ENCODE data around the gene INAFM2. TPM values are rescaled to one million over a fixed set of nuclear protein-coding genes. Genes with fewer than 3 reads are reported as not detected.

Gene INAFM2
- total and polyA plus RNA-seq, 2 donors (not counting 3 experiments of a cell fraction or from before 2014, with no cell fraction given), result 10.4 to 24.1 TPM

DNA sequence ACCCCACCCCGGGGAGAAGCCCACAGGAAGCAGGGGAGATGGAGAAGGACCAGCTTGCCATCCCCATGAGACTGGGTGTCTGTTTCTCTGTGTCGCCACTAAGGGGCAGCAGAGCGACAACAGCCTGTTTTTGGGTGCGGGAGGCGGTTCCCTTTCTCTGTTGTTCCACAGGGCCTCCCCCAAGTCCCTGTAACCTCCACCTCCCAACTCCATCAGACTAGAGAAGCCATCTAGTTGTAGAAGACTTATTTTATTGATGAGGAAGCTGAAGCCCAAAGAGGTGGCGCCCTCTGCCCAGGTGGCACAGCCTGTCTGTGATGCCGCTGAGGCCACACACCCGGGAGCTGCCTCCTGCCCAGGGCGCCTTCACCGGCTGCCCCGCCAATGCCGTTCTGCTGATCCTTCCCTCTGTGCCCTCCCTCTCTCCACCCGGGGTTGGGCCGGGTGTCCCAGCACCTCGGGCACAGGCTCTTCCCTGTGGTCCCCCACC is 21.2 kb downstream of the INAFM2 start:
- no peak for TF ChIP-seq EZH2 (IDR thresholded peaks at IDR 0.05; ENCODE audit: borderline replicate concordance, low read depth, low read length, severe bottlenecking)
- TF ChIP-seq GATA2 (IDR thresholded peaks at IDR 0.05; ENCODE audit: insufficient read depth, insufficient read length, low read depth, low read length), result no peak
- TF ChIP-seq JUN (IDR thresholded peaks at IDR 0.05; ENCODE audit: borderline replicate concordance, insufficient read depth, insufficient read length, low read depth), result no peak
- TF ChIP-seq, protein P1, sequence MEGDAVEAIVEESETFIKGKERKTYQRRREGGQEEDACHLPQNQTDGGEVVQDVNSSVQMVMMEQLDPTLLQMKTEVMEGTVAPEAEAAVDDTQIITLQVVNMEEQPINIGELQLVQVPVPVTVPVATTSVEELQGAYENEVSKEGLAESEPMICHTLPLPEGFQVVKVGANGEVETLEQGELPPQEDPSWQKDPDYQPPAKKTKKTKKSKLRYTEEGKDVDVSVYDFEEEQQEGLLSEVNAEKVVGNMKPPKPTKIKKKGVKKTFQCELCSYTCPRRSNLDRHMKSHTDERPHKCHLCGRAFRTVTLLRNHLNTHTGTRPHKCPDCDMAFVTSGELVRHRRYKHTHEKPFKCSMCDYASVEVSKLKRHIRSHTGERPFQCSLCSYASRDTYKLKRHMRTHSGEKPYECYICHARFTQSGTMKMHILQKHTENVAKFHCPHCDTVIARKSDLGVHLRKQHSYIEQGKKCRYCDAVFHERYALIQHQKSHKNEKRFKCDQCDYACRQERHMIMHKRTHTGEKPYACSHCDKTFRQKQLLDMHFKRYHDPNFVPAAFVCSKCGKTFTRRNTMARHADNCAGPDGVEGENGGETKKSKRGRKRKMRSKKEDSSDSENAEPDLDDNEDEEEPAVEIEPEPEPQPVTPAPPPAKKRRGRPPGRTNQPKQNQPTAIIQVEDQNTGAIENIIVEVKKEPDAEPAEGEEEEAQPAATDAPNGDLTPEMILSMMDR (IDR thresholded peaks at IDR 0.05; ENCODE audit: extremely low read depth in 1 of 2, insufficient read depth in 1 of 2, low read depth in 1 of 2, low read length in 2 of 2), result peak; percentile 74 to 88
- TF ChIP-seq POLR2AphosphoS5 (IDR thresholded peaks at IDR 0.05; ENCODE audit: insufficient read depth, low read depth, low read length), result no peak
- no peak for TF ChIP-seq MYC (IDR thresholded peaks at IDR 0.05; ENCODE audit: low read depth, low read length)
- dilution Hi-C loops (cut with MboI; ENCODE audit: extremely low pct_ligation_motif_present, low sequenced_read_pairs) (no loop called here), intact Hi-C loops (cut with micrococcal nuclease) (loop anchor here (1.0 kb wide), 2 partner anchors 38 to 163 kb away; partner anchors contain the start of gene KNSTRN)
- Histone ChIP-seq H3K9me3 (replicated peaks; ENCODE audit: control insufficient read depth, insufficient read depth, low read length) (no peaks in the 10 kb centered on the region), H3K9me1 (replicated peaks; ENCODE audit: control insufficient read depth, extremely low read depth, insufficient read depth, low read length) (no peaks in the 10 kb centered on the region), H2AFZ (ENCODE audit: low read depth, low read length) (peak overlapping the region; percentile 70), H3K4me1 (ENCODE audit: control insufficient read depth, extremely low read depth, insufficient read depth, low read length) (peaks cover 41% of the 10 kb centered on the region), H3K36me3 (ENCODE audit: control insufficient read depth in 2 of 2, extremely low read depth in 1 of 2, insufficient read depth in 2 of 2, low read length in 2 of 2) (no peaks in the 10 kb centered on the region), H3K4me3 (replicated peaks in 1 of 3; ENCODE audit: insufficient read depth in 1 of 3, low read depth in 1 of 3, low read length in 3 of 3) (no peak overlapping the region), H3K27ac (ENCODE audit: insufficient read depth, low read depth, low read length) (peak overlapping the region; percentile 96), H4K20me1 (replicated peaks; ENCODE audit: control insufficient read depth, extremely low read depth, insufficient read depth, low read length) (no peaks in the 10 kb centered on the region), H3K79me2 (ENCODE audit: control insufficient read depth, insufficient read depth, low read length) (peaks cover 5% of the 10 kb centered on the region), H3K4me2 (ENCODE audit: insufficient read depth, low read length) (no peak overlapping the region), H3K27me3 (ENCODE audit: control insufficient read depth in 2 of 2, insufficient read depth in 2 of 2, low read length in 2 of 2) (no peaks in the 10 kb centered on the region), H3K9ac (replicated peaks; ENCODE audit: extremely low read depth, insufficient read depth, low read length) (no peak overlapping the region)
- FAIRE-seq, result peak; percentile 92
- DNase-seq (ENCODE audit: low read depth, low spot score), result peak; percentile 36
- CTCF ChIA-PET, result interaction anchor here (0.8 to 3.2 kb wide), 27 partner anchors 11 to 207 kb away, joined by 3 to 82 read pairs (median 7); partner anchors contain the start of genes DISP2, INAFM2, IVD and KNSTRN
- no TSS peak for BruUV-seq (replicated peaks)
- POLR2A ChIA-PET, result no interaction called here
